OCI-LY3 (cell line): ENCODE measurements around the gene MLLT10.
A peak's percentile ranks its signal among the peaks of the same experiment; 100 is the strongest.

ENCODE experiments used
- H2AFZ ChIP-seq: fragments of 200-600, 300-600 bp; shearing (Covaris generic); 2 replicates; pipeline ENCODE4 v1.6.0; 2014; ENCODE audit warnings: antibody characterized with exemption, low read depth, low read length
- H3K27ac ChIP-seq: fragments of 200-600, 300-600 bp; sonication (generic); 2 replicates; pipeline ENCODE4 v1.5.1; 2014; ENCODE audit warnings: mild to moderate bottlenecking, low read length, moderate library complexity, mixed read lengths
- H3K27me3 ChIP-seq: fragments of 200-600, 300-600 bp; sonication (generic); 2 replicates; pipeline ENCODE4 v1.6.1; 2014; ENCODE audit warnings: low read depth, low read length, mixed read lengths
- H3K36me3 ChIP-seq: fragments of 200-600, 300-600 bp; sonication (generic); replicated peaks from 2 replicates; pipeline ENCODE3; 2014; ENCODE audit warnings: low read depth, low read length, mixed read lengths
- H3K4me1 ChIP-seq: fragments of 300-600, 200-600 bp; sonication (generic); 2 replicates; pipeline ENCODE4 v1.6.1; 2014; ENCODE audit warnings: low read length, mixed read lengths
- H3K4me2 ChIP-seq: fragments of 200-600, 300-600 bp; sonication (generic); 2 replicates; pipeline ENCODE4 v1.6.1; 2014; ENCODE audit warnings: low read length, mixed read lengths
- H3K4me3 ChIP-seq: fragments of 300-600, 200-600 bp; sonication (generic); 2 replicates; pipeline ENCODE4 v1.5.1; 2014; ENCODE audit warnings: antibody characterized with exemption, mild to moderate bottlenecking, low read length, moderate library complexity
- H3K79me2 ChIP-seq: fragments of 300-600, 200-600 bp; shearing (Covaris generic); 2 replicates; pipeline ENCODE4 v1.6.1; 2014; ENCODE audit warnings: mild to moderate bottlenecking, low read length, mixed read lengths
- H3K9ac ChIP-seq: fragments of 300-600, 200-600 bp; shearing (Covaris generic); 2 replicates; pipeline ENCODE4 v1.6.0; 2014; ENCODE audit warnings: mild to moderate bottlenecking, low read length, moderate library complexity
- H3K9me3 ChIP-seq: fragments of 200-600, 300-600 bp; shearing (Covaris generic); 2 replicates; pipeline ENCODE4 v1.6.1; 2014; ENCODE audit warnings: low read length, mixed read lengths; ENCODE audit not compliant: insufficient read depth
- H4K20me1 ChIP-seq: fragments of 200-600, 300-600 bp; sonication (generic); 2 replicates; pipeline ENCODE4 v1.6.1; 2016; ENCODE audit warnings: low read length, mixed read lengths; ENCODE audit not compliant: insufficient read depth
- EZH2phosphoT487 ChIP-seq: fragments of 200-600 bp; shearing (Covaris generic); IDR thresholded peaks from 2 replicates; pipeline ENCODE4 v1.6.1; 2018; ENCODE audit warnings: antibody characterized with exemption, mixed run types, low read depth
- TF ChIP-seq, protein P1 (sequence below): fragments of 200-600, 300-600 bp; sonication (generic); IDR thresholded peaks from 2 replicates; pipeline ENCODE4 v1.5.1; 2014; ENCODE audit warnings: antibody characterized with exemption, low read length, low read depth

Gene MLLT10

DNA sequence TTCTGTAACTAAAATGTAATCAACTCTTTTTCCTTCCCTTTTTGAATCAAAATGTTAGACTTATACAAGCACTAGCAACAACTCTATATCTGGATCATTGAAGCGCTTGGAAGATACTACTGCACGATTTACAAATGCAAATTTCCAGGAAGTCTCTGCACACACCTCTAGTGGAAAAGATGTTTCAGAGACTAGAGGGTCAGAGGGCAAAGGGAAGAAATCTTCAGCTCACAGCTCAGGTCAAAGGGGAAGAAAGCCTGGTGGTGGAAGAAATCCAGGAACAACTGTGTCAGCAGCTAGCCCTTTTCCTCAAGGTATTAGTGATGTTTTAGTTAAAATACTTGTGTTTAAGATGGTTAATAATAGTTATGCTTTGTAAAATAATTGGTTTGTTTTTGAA lies 136.4 kb downstream of the MLLT10 start:
- Histone ChIP-seq H3K79me2 (no peaks in the 10 kb centered on the region; the same call in 1 of the 2 replicates), H3K9ac (no peak overlapping the region), H4K20me1 (no peaks in the 10 kb centered on the region), H3K4me2 (no peak overlapping the region), H3K27ac (no peak overlapping the region), H3K9me3 (no peaks in the 10 kb centered on the region), H3K36me3 (no peaks in the 10 kb centered on the region), H3K4me3 (no peak overlapping the region), H2AFZ (no peak overlapping the region), H3K4me1 (no peaks in the 10 kb centered on the region), H3K27me3 (no peaks in the 10 kb centered on the region)
- TF ChIP-seq EZH2phosphoT487 = no peak
- TF ChIP-seq, protein P1, sequence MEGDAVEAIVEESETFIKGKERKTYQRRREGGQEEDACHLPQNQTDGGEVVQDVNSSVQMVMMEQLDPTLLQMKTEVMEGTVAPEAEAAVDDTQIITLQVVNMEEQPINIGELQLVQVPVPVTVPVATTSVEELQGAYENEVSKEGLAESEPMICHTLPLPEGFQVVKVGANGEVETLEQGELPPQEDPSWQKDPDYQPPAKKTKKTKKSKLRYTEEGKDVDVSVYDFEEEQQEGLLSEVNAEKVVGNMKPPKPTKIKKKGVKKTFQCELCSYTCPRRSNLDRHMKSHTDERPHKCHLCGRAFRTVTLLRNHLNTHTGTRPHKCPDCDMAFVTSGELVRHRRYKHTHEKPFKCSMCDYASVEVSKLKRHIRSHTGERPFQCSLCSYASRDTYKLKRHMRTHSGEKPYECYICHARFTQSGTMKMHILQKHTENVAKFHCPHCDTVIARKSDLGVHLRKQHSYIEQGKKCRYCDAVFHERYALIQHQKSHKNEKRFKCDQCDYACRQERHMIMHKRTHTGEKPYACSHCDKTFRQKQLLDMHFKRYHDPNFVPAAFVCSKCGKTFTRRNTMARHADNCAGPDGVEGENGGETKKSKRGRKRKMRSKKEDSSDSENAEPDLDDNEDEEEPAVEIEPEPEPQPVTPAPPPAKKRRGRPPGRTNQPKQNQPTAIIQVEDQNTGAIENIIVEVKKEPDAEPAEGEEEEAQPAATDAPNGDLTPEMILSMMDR = no peak

DNA sequence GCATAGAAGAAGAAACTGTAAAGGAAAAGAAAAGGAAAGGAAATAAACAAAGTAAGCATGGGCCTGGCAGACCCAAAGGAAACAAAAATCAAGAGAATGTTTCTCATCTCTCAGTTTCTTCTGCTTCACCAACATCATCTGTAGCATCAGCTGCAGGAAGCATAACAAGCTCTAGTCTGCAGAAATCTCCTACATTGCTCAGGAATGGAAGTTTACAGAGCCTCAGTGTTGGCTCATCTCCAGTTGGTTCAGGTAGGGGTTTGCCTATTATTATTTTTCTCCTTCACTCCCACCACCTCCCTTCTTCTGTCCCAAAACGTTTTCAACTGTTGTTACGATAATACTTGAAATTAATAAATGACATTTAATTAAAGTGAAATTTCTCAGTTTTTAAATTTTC lies 139.6 kb downstream of the MLLT10 start:
- no peak overlapping the region for H3K4me2 ChIP-seq
- H3K27ac ChIP-seq = no peak overlapping the region
- H3K9me3 ChIP-seq = no peaks in the 10 kb centered on the region
- no peak overlapping the region for H3K4me3 ChIP-seq
- peaks cover 5% of the 10 kb centered on the region for H3K36me3 ChIP-seq
- H2AFZ ChIP-seq = no peak overlapping the region
- H3K79me2 ChIP-seq = no peaks in the 10 kb centered on the region; the same call in 1 of the 2 replicates
- no peaks in the 10 kb centered on the region for H3K4me1 ChIP-seq
- H3K27me3 ChIP-seq = no peaks in the 10 kb centered on the region
- no peak for TF ChIP-seq EZH2phosphoT487
- TF ChIP-seq, protein P1 = no peak
- no peak overlapping the region for H3K9ac ChIP-seq
- H4K20me1 ChIP-seq = no peaks in the 10 kb centered on the region

- no peak overlapping the region for H3K4me3 ChIP-seq
- H3K36me3 ChIP-seq = peaks cover 5% of the 10 kb centered on the region
- H3K4me1 ChIP-seq = no peaks in the 10 kb centered on the region
- TF ChIP-seq, protein P1 = peak; percentile 60
- TF ChIP-seq EZH2phosphoT487 = no peak
- H3K4me2 ChIP-seq = no peak overlapping the region
- H3K9ac ChIP-seq = no peak overlapping the region
- no peak overlapping the region for H2AFZ ChIP-seq
- H4K20me1 ChIP-seq = no peaks in the 10 kb centered on the region
- no peak overlapping the region for H3K27ac ChIP-seq
- H3K27me3 ChIP-seq = no peaks in the 10 kb centered on the region
- no peaks in the 10 kb centered on the region for H3K9me3 ChIP-seq
- H3K79me2 ChIP-seq = no peaks in the 10 kb centered on the region
Observed at GRCh38 chr10:21675157-21675796, 141.2 kb downstream of the MLLT10 start.

DNA sequence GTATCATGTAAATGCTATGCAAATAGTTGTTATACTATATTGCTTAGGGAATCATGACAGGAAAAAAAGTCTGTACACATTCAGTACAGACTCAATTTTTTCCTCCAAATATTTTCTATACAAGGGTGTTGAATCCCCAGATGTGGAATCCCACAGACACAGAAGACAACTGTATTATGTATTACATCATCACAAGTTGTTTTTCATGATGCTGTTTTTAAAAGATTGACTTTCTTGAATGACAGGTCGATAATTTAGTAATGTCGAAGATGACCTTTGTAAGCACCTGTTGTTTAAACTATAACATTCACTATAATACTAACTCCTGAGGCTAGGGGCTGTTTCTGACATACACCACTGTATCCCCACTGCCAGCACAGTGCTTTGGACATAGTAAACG lies 143.5 kb downstream of the MLLT10 start:
- Histone ChIP-seq H3K9me3 (no peaks in the 10 kb centered on the region), H3K27me3 (no peaks in the 10 kb centered on the region), H3K4me2 (no peak overlapping the region), H3K36me3 (peaks cover 5% of the 10 kb centered on the region), H2AFZ (no peak overlapping the region), H3K79me2 (no peaks in the 10 kb centered on the region), H3K27ac (no peak overlapping the region), H4K20me1 (no peaks in the 10 kb centered on the region), H3K4me1 (no peaks in the 10 kb centered on the region), H3K4me3 (no peak overlapping the region), H3K9ac (no peak overlapping the region)
- no peak for TF ChIP-seq EZH2phosphoT487
